D721Med (cell line): Measurements from ENCODE around the gene EXOC1.
A peak's percentile ranks its signal among the peaks of the same experiment; 100 is the strongest.

Source experiments
- DNase-seq: peaks from one replicate; pipeline ENCODE4 v3.0.0; 2011; ENCODE audit warnings: low spot score; ENCODE audit not compliant: insufficient read length
- FAIRE-seq: peaks from 2 replicates; lab custom pipeline; 2011; peaks lifted over from hg19 to GRCh38; lab: Jason Lieb, UNC
- CTCF ChIP-seq: IDR thresholded peaks from 2 replicates; pipeline ENCODE4 v1.5.1; 2012; ENCODE audit warnings: mild to moderate bottlenecking, control low read depth; ENCODE audit not compliant: insufficient read depth; ENCODE audit errors: missing control alignments

Gene EXOC1

DNA sequence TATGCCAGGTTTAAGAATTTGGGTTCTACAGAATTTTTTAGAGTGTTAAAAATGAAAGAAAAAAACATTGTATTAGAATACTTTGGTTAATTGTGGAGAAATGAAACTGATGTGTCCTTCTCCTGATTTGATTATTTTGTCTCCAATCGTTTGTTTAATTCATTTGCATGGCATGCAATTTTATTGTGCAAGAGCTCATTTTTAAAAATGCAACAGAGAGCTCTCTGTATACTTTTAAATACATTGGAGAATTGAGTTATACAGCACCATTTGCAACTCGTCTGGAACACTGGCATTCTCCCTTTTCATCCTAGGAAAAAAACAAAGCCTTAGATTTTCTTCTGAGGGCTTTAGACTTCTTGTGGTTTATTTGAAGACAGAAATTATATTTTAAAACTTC lies 33.2 kb upstream of the EXOC1 start:
- FAIRE-seq (no peak), DNase-seq (no peak)
- TF ChIP-seq CTCF, result no peak

DNA sequence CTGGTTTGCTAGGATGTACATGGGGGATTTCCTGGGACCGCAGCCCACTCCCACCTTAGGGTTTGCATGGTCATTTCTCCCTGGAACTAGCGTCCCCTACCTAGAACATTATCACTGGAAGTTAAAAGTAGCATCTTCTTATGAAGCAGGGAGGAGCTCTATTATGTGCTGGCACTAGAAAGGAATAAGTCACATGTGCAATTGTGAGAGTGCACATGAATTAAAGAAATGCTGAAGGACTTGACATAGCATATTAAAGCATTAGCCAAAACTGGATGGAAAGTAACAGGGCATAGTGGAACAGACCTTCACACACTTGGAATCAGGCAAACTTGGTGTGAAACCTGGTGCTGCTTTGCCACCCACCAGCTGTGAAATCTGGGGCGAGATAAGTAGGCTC lies 31.1 kb upstream of the EXOC1 start:
- TF ChIP-seq CTCF, result no peak
- FAIRE-seq, result no peak

GRCh38 chr4:55824865-55825264 lies 28.6 kb upstream of the EXOC1 start:
- DNase-seq (no peak), FAIRE-seq (no peak)
- no peak for TF ChIP-seq CTCF

More for the DNA sequence above, 31.1 kb upstream of the EXOC1 start:
- DNase-seq, result no peak

- DNase-seq (no peak), FAIRE-seq (no peak)
- TF ChIP-seq CTCF, result no peak
Measured at GRCh38 chr4:55826986-55827385, 26.5 kb upstream of the EXOC1 start.

- no peak for TF ChIP-seq CTCF
- DNase-seq, result no peak
- no peak for FAIRE-seq
Measured at GRCh38 chr4:55827582-55827981, 25.9 kb upstream of the EXOC1 start.

DNA sequence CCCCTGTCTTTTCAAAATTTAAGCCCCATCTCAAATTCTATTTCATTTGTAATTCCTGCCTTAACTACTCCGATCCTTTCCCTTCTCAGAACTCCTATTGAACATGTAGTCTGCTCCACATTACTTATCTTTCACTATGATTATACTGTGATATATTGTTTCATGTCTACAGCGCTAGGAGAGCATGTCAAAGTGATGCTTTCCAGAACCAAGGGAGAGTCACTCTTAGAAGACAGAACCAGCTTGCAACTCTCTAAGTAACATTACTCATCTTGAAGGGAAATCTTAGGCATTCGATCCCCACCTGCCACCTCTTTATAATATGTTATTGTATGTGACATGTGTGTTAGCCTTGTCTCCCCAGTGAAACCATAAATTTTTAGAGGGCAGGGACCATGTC lies 23.4 kb upstream of the EXOC1 start:
- no peak for TF ChIP-seq CTCF
- DNase-seq, result no peak
- FAIRE-seq, result no peak

DNA sequence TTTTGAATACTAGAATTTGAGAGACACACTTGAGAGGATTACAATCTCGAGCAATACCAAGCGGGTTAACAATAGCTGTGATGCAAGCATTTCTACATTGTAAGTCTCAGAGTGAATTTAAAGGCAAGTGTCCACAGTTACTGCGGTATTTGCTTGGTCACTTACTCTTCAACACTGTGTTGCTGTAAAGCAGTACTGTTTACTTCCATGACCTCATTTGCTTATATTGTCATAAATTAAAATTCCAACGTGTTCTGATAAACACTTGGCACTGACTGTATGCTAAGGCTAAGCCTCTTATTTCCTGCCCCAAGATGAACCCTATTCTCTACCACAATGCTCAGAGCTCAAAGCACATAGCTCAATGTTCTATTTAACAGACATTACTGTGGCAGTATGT lies 22.7 kb upstream of the EXOC1 start:
- no peak for TF ChIP-seq CTCF
- no peak for DNase-seq
- peak; percentile 93 for FAIRE-seq
